PC-9 (cell line): ENCODE measurements around the gene RC3H2. TPM values are rescaled to one million over a fixed set of nuclear protein-coding genes. Genes with fewer than 3 reads are reported as not detected.

Experiments
- BruUV-seq: library from RNA; stranded (reverse); fragments of 400-500 nt; replicated peaks from 2 replicates; lab custom pipeline; 2021; lab: Mats Ljungman, UMichigan
- CTCF ChIA-PET: fragments of 300-600 bp; sonication (Branson Sonifier 250); formaldehyde crosslinking; loops from one replicate; lab custom pipeline; 2022; ENCODE audit warnings: antibody characterized with exemption; lab: Charles Lee
- POLR2A ChIA-PET: fragments of 300-600 bp; sonication (Branson Sonifier 250); formaldehyde crosslinking; loops from one replicate; lab custom pipeline; 2022; ENCODE audit warnings: antibody characterized with exemption; ENCODE audit not compliant: unreplicated experiment; lab: Charles Lee
- DNase-seq, 2 experiments: peaks; one replicate each; pipeline versions ENCODE4 v3.0.0 to v3.0.0-alpha.2; 2015 to 2022; ENCODE audit warnings: mixed read lengths in 1 of 2
- H2AFZ ChIP-seq: fragments of 200-600 bp; sonication (generic); 2 replicates; pipeline ENCODE4 v1.8.1; 2017; ENCODE audit warnings: antibody characterized with exemption
- H3F3A ChIP-seq: fragments of 200-600 bp; sonication (generic); 2 replicates; pipeline ENCODE4 v1.8.1; 2017; ENCODE audit warnings: antibody characterized with exemption, mild to moderate bottlenecking, low read depth; ENCODE audit not compliant: insufficient read depth
- H3K27ac ChIP-seq: fragments of 200-600 bp; sonication (generic); 2 replicates; pipeline ENCODE4 v1.6.1; 2016; ENCODE audit warnings: mixed run types
- H3K27me3 ChIP-seq: fragments of 200-600 bp; sonication (generic); 2 replicates; pipeline ENCODE4 v1.6.1; 2016; ENCODE audit warnings: low read depth, mixed run types; ENCODE audit not compliant: insufficient read depth
- H3K36me3 ChIP-seq: fragments of 200-600 bp; sonication (generic); 2 replicates; pipeline ENCODE4 v1.6.1; 2016; ENCODE audit warnings: low read depth, mixed run types
- H3K4me1 ChIP-seq: fragments of 200-600 bp; sonication (generic); replicated peaks from 2 replicates; pipeline ENCODE4 v1.6.1; 2016; ENCODE audit warnings: mixed run types; ENCODE audit not compliant: insufficient read depth
- H3K4me2 ChIP-seq: fragments of 200-600 bp; sonication (generic); 2 replicates; pipeline ENCODE4 v1.6.1; 2017; ENCODE audit warnings: mixed run types
- H3K4me3 ChIP-seq: fragments of 200-600 bp; sonication (generic); 2 replicates; pipeline ENCODE4 v1.6.1; 2016; ENCODE audit warnings: mixed run types
- H3K79me2 ChIP-seq: fragments of 200-600 bp; sonication (generic); 2 replicates; pipeline ENCODE4 v1.6.1; 2017; ENCODE audit warnings: low read depth, mixed run types
- H3K9me2 ChIP-seq: fragments of 200-600 bp; sonication (generic); 2 replicates; pipeline ENCODE4 v1.8.1; 2017; ENCODE audit warnings: mild to moderate bottlenecking; ENCODE audit not compliant: insufficient read depth
- H3K9me3 ChIP-seq: fragments of 200-600 bp; sonication (generic); 2 replicates; pipeline ENCODE4 v1.8.1; 2016; ENCODE audit warnings: low read depth; ENCODE audit not compliant: insufficient read depth
- H4K20me1 ChIP-seq: fragments of 200-600 bp; sonication (generic); 2 replicates; pipeline ENCODE4 v1.8.1; 2017; ENCODE audit not compliant: insufficient read depth
- EZH2 ChIP-seq: fragments of 200-600 bp; sonication (generic); IDR thresholded peaks from 2 replicates; pipeline ENCODE4 v1.8.0; 2017; ENCODE audit warnings: antibody characterized with exemption, low read depth
- intact Hi-C: fragments of 100-400 bp; cut with micrococcal nuclease; formaldehyde crosslinking; loops from one replicate; pipeline ENCODE4 v1.10.0; 2022; ENCODE audit not compliant: unreplicated experiment
- total RNA-seq: library from RNA; stranded (reverse); gene quantifications from 2 replicates; pipeline ENCODE4 v1.2.3, GENCODE V29; 2021
- TF ChIP-seq, protein P1 (sequence below): fragments of 200-600 bp; sonication (generic); conservative IDR thresholded peaks from 2 replicates; pipeline ENCODE4 v1.6.1; 2017; ENCODE audit warnings: mixed run types, antibody characterized with exemption, mild to moderate bottlenecking, moderate library complexity

Gene RC3H2
- total RNA-seq, 1 experiment from 2014 or later = 58.8 TPM

DNA sequence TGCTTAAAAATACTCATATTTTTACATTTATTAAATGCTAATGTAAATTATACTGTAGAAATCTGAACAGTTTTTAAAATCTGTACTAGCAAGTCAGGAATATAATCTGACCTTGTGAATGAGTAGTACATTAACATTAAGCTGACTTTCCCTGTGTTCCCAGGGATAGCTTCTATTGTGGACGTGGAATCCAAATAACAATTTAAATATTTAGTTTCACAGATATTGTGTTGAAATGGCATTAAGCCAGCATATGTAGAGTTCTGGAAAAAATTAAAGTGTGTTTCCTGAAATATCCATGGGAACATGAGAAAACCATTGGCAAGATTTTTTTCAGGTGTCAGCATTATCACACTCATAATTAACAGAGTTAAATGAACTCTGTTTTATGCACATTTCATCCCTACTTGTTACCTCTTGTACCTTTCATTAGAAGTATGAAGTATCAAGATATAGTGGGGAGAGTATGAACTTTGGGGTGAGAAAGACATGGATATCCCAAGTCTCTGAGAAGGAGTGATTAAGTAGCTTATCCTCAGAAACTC, 41.4 kb upstream of the RC3H2 start:
- Histone ChIP-seq H3K9me3 (no peaks in the 10 kb centered on the region), H3K27me3 (no peaks in the 10 kb centered on the region), H3K27ac (no peak overlapping the region; the same call in 1 of the 2 replicates), H3K79me2 (peaks cover 100% of the 10 kb centered on the region), H2AFZ (no peak overlapping the region), H3K4me3 (no peak overlapping the region), H3K4me2 (no peak overlapping the region), H4K20me1 (peaks cover 75% of the 10 kb centered on the region), H3F3A (peaks cover 11% of the 10 kb centered on the region; the same call in 1 of the 2 replicates), H3K36me3 (peaks cover 20% of the 10 kb centered on the region), H3K9me2 (no peaks in the 10 kb centered on the region), H3K4me1 (peaks cover 33% of the 10 kb centered on the region)
- CTCF ChIA-PET = no interaction called here
- BruUV-seq = no TSS peak
- no peak for DNase-seq
- TF ChIP-seq EZH2 = no peak
- TF ChIP-seq, protein P1, sequence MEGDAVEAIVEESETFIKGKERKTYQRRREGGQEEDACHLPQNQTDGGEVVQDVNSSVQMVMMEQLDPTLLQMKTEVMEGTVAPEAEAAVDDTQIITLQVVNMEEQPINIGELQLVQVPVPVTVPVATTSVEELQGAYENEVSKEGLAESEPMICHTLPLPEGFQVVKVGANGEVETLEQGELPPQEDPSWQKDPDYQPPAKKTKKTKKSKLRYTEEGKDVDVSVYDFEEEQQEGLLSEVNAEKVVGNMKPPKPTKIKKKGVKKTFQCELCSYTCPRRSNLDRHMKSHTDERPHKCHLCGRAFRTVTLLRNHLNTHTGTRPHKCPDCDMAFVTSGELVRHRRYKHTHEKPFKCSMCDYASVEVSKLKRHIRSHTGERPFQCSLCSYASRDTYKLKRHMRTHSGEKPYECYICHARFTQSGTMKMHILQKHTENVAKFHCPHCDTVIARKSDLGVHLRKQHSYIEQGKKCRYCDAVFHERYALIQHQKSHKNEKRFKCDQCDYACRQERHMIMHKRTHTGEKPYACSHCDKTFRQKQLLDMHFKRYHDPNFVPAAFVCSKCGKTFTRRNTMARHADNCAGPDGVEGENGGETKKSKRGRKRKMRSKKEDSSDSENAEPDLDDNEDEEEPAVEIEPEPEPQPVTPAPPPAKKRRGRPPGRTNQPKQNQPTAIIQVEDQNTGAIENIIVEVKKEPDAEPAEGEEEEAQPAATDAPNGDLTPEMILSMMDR = no peak
- intact Hi-C loops = no loop called here
- POLR2A ChIA-PET = no interaction called here

DNA sequence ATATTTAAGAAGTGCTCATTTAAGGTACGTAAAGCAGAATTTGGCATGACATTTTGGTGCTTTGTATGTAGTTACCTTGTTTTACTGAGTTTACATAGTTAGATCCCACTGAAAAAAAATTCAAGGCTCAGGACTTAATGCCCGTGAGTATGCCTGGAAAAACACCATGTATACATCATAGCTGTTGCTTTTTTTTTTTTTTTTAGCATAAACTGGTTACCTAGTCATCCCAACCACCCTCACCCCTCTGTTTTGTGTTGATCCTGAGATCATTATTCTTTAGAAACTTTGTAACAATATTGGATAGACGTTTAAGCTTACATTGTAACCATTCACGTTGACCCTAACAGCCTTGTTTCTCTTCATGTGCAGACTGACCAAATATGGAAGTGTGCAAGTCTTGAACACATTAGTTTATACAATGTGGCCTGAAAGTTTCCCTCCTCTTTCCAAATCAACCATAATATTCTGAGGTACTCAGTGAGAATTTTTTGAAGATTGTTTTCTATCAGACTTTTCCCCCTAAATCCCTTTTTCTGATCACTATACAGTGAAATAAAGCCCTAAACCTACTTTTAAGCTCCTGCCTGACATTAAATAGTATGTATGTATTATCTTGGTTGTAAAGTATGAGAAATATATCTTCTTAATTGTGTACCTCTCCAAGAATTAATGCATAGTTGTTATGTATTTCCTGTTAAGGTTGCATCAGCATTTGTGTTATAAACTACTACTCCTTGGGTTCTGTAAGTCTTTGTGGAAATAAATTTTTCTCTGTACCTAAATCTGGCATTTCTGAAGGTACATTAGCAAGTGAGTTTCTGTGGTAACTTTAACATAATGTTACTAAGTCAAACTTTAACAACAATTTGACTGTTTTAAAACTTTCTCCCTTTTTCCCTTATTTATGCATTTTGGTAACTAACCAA, 40.1 kb upstream of the RC3H2 start:
- TF ChIP-seq EZH2 = no peak
- TF ChIP-seq, protein P1 = no peak
- ChIA-PET POLR2A (no interaction called here), CTCF (no interaction called here)
- H3K79me2 ChIP-seq = peaks cover 90% of the 10 kb centered on the region
- no peak for DNase-seq
- H3K36me3 ChIP-seq = peaks cover 20% of the 10 kb centered on the region
- no peaks in the 10 kb centered on the region for H3K27me3 ChIP-seq
- intact Hi-C loops = no loop called here
- no peaks in the 10 kb centered on the region for H3K9me3 ChIP-seq
- H3K4me1 ChIP-seq = peaks cover 37% of the 10 kb centered on the region
- peaks cover 17% of the 10 kb centered on the region; the same call in 1 of the 2 replicates for H3F3A ChIP-seq
- no peaks in the 10 kb centered on the region for H3K9me2 ChIP-seq
- peak overlapping the region; percentile 29 for H3K27ac ChIP-seq
- H4K20me1 ChIP-seq = peaks cover 70% of the 10 kb centered on the region
- H3K4me2 ChIP-seq = 0 out of 2 replicates have a peak overlapping the region, but pooled peaks have one; percentile 19
- no TSS peak for BruUV-seq
- no peak overlapping the region for H3K4me3 ChIP-seq
- H2AFZ ChIP-seq = no peak overlapping the region

DNA sequence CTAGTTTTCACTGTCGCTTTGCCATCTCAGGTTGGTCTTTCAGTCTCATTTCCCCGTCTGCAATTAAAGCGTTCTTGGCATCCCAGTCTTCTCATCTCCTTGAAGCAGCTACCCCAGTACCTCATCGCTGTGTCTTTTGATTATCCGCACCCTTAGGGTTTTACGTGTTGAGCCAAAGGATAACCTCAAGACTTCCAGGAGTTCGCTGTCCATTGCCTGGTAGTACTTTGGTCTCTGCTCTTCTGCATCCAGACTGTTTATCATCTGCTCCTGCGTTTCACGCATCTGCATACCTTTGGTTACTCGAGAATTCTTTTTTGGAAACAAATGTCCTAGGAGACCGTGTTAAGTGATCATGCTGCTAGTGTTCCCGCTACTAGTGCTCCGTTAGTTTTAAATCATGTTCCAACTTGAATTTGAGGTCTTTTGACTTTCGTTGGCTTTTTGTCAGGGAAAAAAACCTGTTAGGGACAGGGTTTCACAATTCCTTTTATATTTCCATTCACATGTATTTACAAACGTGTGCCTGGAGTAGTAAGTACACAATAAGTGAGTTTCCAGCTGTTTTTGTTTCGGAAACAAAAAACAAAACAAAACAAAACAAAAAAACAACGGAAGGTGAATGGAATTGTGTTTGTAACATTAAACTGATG, 36.5 kb upstream of the RC3H2 start:
- H3K4me2 ChIP-seq = peak overlapping the region; percentile 85
- no peak for TF ChIP-seq EZH2
- TF ChIP-seq, protein P1 = no peak
- ChIA-PET POLR2A (no interaction called here), CTCF (interaction anchor here (0.7 to 0.9 kb wide), 2 partner anchors 10 to 301 kb away, joined by 3 to 15 read pairs; partner anchors contain the start of gene ZBTB26)
- peaks cover 55% of the 10 kb centered on the region for H3K79me2 ChIP-seq
- no peak overlapping the region for H2AFZ ChIP-seq
- peaks cover 13% of the 10 kb centered on the region; the same call in 1 of the 2 replicates for H3K36me3 ChIP-seq
- peak overlapping the region; percentile 89 for H3K4me3 ChIP-seq
- BruUV-seq = TSS peak; percentile 56
- H3K27me3 ChIP-seq = no peaks in the 10 kb centered on the region
- DNase-seq = no peak
- peaks cover 19% of the 10 kb centered on the region; the same call in 1 of the 2 replicates for H3F3A ChIP-seq
- H3K9me2 ChIP-seq = no peaks in the 10 kb centered on the region
- peak overlapping the region; percentile 81 for H3K27ac ChIP-seq
- peaks cover 34% of the 10 kb centered on the region for H3K4me1 ChIP-seq
- H3K9me3 ChIP-seq = no peaks in the 10 kb centered on the region
- intact Hi-C loops = loop anchor here (1.0 to 2.0 kb wide), 2 partner anchors 10 to 13 kb away; partner anchors contain the start of gene ZBTB26
- H4K20me1 ChIP-seq = peaks cover 41% of the 10 kb centered on the region
